Measurements from ENCODE around the gene NMU.
A peak's percentile ranks its signal among the peaks of the same experiment; 100 is the strongest.

The NMU gene

DNA sequence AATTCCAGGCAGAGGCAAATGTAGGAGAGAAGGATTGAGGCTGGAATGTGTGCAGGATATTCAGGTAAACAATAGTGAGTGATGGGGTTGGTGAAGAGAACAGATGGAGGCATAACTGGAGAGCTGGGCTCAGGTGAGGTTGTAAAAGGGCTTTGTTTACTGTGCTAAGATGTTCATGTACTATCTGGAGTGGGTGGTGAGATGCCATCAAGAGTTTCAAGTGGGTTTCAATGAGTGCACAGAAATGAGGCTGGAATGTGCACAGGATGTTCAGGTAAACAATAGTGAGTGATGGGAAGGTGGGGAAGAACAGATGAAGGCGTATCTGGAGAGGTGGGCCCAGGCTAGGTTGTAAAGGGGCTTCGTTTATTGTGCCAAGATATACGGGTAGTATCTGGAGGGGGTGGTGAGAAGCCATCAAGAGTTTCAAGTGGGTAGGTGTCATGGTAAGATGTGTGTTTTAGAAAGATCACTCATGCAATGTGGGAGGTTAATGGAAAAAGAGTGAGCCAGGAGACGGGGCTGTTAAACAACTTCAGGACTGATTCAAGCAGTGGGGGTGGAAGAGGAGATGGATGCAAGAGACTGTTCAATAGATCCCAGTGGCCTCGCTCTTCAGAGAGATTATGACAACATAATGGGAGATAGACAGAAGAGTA lies 25.4 kb upstream of the NMU start:
- H3K4me1 ChIP-seq (ENCODE audit: control insufficient read depth, insufficient read depth, low read length): no peaks in the 10 kb centered on the region
- H3K27ac ChIP-seq (ENCODE audit: extremely low read depth, low read depth, low read length): no peak overlapping the region
- CTCF ChIA-PET: no interaction called here
- no peak overlapping the region for H3K4me3 ChIP-seq (ENCODE audit: low read depth, low read length)
- POLR2A ChIA-PET: no interaction called here
- H3K36me3 ChIP-seq (ENCODE audit: control insufficient read depth in 2 of 2, insufficient read depth in 1 of 2, low read length in 2 of 2): no peaks in the 10 kb centered on the region
- TF ChIP-seq ZNF777 (tag by site-specific recombination; IDR thresholded peaks at IDR 0.05; ENCODE audit: borderline replicate concordance) (no peak), ZNF19 (tag by site-specific recombination; IDR thresholded peaks at IDR 0.05; ENCODE audit: low read depth) (no peak), ZFHX2 (tag by site-specific recombination; conservative IDR thresholded peaks at IDR 0.05) (peak; percentile 55), KLF8 (tag by site-specific recombination; IDR thresholded peaks at IDR 0.05) (no peak), EGR2 (tag by site-specific recombination; IDR thresholded peaks at IDR 0.05; ENCODE audit: low read depth) (peak; percentile 93), ZNF423 (tag by site-specific recombination; IDR thresholded peaks at IDR 0.05) (no peak), ZNF341 (tag by site-specific recombination; IDR thresholded peaks at IDR 0.05; ENCODE audit: low read depth) (no peak)
- H3K9me3 ChIP-seq (ENCODE audit: control insufficient read depth, insufficient read depth, low read depth, low read length): no peaks in the 10 kb centered on the region

GRCh38 chr4:55658657-55659056 lies 22.6 kb upstream of the NMU start:
- Histone ChIP-seq H3K9me3 (ENCODE audit: control insufficient read depth, insufficient read depth, low read depth, low read length) (no peaks in the 10 kb centered on the region), H3K36me3 (ENCODE audit: control insufficient read depth in 2 of 2, insufficient read depth in 1 of 2, low read length in 2 of 2) (no peaks in the 10 kb centered on the region), H3K27ac (ENCODE audit: extremely low read depth, low read depth, low read length) (no peak overlapping the region), H3K4me1 (ENCODE audit: control insufficient read depth, insufficient read depth, low read length) (no peaks in the 10 kb centered on the region), H3K4me3 (ENCODE audit: low read depth, low read length) (no peak overlapping the region)
- POLR2A ChIA-PET: no interaction called here
- CTCF ChIA-PET: no interaction called here
- TF ChIP-seq, protein P1, sequence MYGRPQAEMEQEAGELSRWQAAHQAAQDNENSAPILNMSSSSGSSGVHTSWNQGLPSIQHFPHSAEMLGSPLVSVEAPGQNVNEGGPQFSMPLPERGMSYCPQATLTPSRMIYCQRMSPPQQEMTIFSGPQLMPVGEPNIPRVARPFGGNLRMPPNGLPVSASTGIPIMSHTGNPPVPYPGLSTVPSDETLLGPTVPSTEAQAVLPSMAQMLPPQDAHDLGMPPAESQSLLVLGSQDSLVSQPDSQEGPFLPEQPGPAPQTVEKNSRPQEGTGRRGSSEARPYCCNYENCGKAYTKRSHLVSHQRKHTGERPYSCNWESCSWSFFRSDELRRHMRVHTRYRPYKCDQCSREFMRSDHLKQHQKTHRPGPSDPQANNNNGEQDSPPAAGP (tag by site-specific recombination; IDR thresholded peaks at IDR 0.05): no peak
- TF ChIP-seq BCL11A (tag by site-specific recombination; IDR thresholded peaks at IDR 0.05; ENCODE audit: low read depth): no peak
- no peak for TF ChIP-seq ZNF280C (tag by site-specific recombination; IDR thresholded peaks at IDR 0.05)
- no peak for TF ChIP-seq ZNF341 (tag by site-specific recombination; IDR thresholded peaks at IDR 0.05; ENCODE audit: low read depth)
- no peak for TF ChIP-seq ZNF830 (tag by site-specific recombination; IDR thresholded peaks at IDR 0.05; ENCODE audit: low read depth)
- no peak for TF ChIP-seq REPIN1 (tag by site-specific recombination; IDR thresholded peaks at IDR 0.05; ENCODE audit: low read depth)
- TF ChIP-seq, protein P2, sequence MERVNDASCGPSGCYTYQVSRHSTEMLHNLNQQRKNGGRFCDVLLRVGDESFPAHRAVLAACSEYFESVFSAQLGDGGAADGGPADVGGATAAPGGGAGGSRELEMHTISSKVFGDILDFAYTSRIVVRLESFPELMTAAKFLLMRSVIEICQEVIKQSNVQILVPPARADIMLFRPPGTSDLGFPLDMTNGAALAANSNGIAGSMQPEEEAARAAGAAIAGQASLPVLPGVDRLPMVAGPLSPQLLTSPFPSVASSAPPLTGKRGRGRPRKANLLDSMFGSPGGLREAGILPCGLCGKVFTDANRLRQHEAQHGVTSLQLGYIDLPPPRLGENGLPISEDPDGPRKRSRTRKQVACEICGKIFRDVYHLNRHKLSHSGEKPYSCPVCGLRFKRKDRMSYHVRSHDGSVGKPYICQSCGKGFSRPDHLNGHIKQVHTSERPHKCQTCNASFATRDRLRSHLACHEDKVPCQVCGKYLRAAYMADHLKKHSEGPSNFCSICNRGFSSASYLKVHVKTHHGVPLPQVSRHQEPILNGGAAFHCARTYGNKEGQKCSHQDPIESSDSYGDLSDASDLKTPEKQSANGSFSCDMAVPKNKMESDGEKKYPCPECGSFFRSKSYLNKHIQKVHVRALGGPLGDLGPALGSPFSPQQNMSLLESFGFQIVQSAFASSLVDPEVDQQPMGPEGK (tag by site-specific recombination; IDR thresholded peaks at IDR 0.05): no peak
- no peak for TF ChIP-seq ZNF214 (tag by site-specific recombination; IDR thresholded peaks at IDR 0.05; ENCODE audit: borderline replicate concordance)
- no peak for TF ChIP-seq ZNF660 (tag by site-specific recombination; IDR thresholded peaks at IDR 0.05)
- no peak for TF ChIP-seq HOXD13 (CRISPR knock-in tag; IDR thresholded peaks at IDR 0.05; ENCODE audit: borderline replicate concordance)
- TF ChIP-seq KLF9 (tag by site-specific recombination; IDR thresholded peaks at IDR 0.05; ENCODE audit: low read depth): no peak
- no peak for TF ChIP-seq ZFP37 (tag by site-specific recombination; IDR thresholded peaks at IDR 0.05)
